PFSK-1 (cell line): ENCODE measurements around the gene PHF2.

Experiments
- FOXP2 ChIP-seq: optimal IDR thresholded peaks from 2 replicates; pipeline ENCODE3; 2011; ENCODE audit warnings: borderline replicate concordance, control low read depth, inconsistent platforms; ENCODE audit not compliant: insufficient read depth; ENCODE audit errors: extremely low read length, extremely low read depth
- POLR2AphosphoS5 ChIP-seq: IDR thresholded peaks from 2 replicates; pipeline ENCODE4 v1.6.1; 2012; ENCODE audit warnings: low read depth, mild to moderate bottlenecking, control low read depth, low read length, moderate library complexity
- REST ChIP-seq, 2 experiments: IDR thresholded peaks; 2 replicates each; pipeline versions ENCODE4 v1.6.1 to v1.8.0; 2011 to 2012; ENCODE audit warnings: low read depth in 2 of 2, low read length in 2 of 2, control low read depth in 1 of 2, inconsistent platforms in 1 of 2, mild to moderate bottlenecking in 1 of 2, moderate library complexity in 1 of 2; ENCODE audit not compliant: insufficient read depth in 1 of 2
- SIN3A ChIP-seq: IDR thresholded peaks from 2 replicates; pipeline ENCODE4 v1.6.1; 2012; ENCODE audit warnings: mild to moderate bottlenecking, low read length, moderate library complexity, borderline replicate concordance; ENCODE audit not compliant: insufficient read depth
- TAF1 ChIP-seq: IDR thresholded peaks from 2 replicates; pipeline ENCODE4 v1.6.1; 2012; ENCODE audit warnings: low read length, control low read depth, borderline replicate concordance; ENCODE audit not compliant: insufficient read depth

The PHF2 gene

GRCh38 chr9:93569621-93570174 is 6.7 kb upstream of the PHF2 start:
- TF ChIP-seq FOXP2, result no peak
- no peak for TF ChIP-seq POLR2AphosphoS5
- no peak for TF ChIP-seq SIN3A
- no peak for TF ChIP-seq REST (IDR thresholded peaks at IDR 0.05; ENCODE audit: insufficient read depth in 1 of 2, low read depth in 2 of 2, low read length in 2 of 2)
- no peak for TF ChIP-seq TAF1

GRCh38 chr9:93572221-93572620 is 4.2 kb upstream of the PHF2 start:
- no peak for TF ChIP-seq SIN3A
- no peak for TF ChIP-seq FOXP2
- TF ChIP-seq REST (IDR thresholded peaks at IDR 0.05; ENCODE audit: insufficient read depth in 1 of 2, low read depth in 2 of 2, low read length in 2 of 2), result no peak
- no peak for TF ChIP-seq POLR2AphosphoS5
- TF ChIP-seq TAF1, result no peak

GRCh38 chr9:93572636-93573515 is 3.5 kb upstream of the PHF2 start:
- TF ChIP-seq TAF1, result no peak
- no peak for TF ChIP-seq FOXP2
- TF ChIP-seq REST (IDR thresholded peaks at IDR 0.05; ENCODE audit: insufficient read depth in 1 of 2, low read depth in 2 of 2, low read length in 2 of 2), result no peak
- TF ChIP-seq POLR2AphosphoS5, result no peak
- TF ChIP-seq SIN3A, result no peak

DNA sequence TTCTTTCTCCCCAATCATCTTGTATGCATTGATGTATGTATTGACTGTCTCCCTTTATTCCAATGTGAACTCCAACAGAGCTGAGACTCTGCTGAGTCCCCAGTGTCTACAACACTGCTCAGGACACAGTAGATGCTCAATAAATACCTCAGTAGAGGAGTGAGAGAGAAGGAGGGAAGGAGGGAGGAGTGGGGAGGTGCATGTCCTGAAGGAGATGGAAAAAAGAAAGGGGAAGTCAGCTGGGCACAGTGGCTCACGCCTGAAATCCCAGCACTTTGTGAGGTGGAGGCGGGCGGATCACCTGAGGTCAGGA is 2.9 kb upstream of the PHF2 start:
- TF ChIP-seq TAF1 (no peak), POLR2AphosphoS5 (no peak), SIN3A (no peak), REST (IDR thresholded peaks at IDR 0.05; ENCODE audit: insufficient read depth in 1 of 2, low read depth in 2 of 2, low read length in 2 of 2) (no peak), FOXP2 (no peak)
